Esophagus muscularis mucosa (tissue), 4 donors: ENCODE measurements around the gene SCNN1B. TPM values are rescaled to one million over a fixed set of nuclear protein-coding genes. Genes with fewer than 3 reads are reported as not detected.
A peak's percentile ranks its signal among the peaks of the same experiment; 100 is the strongest.
"Not testable (repeated sequence)": the region's sequence is repeated elsewhere in the genome, so short reads cannot be mapped to it uniquely, and the experiment has no call there.

Experiments
- DNase-seq: peaks from one replicate; pipeline ENCODE4 v3.0.0-alpha.2; 2017; ENCODE audit errors: extremely low spot score
- H3K27ac ChIP-seq, 4 donors: fragments of 200-600 bp; sonication (generic); replicated peaks in 1 of 4; 1 replicate in 3 of 4; 2 replicates in 1 of 4; pipeline ENCODE4 v1.5.1; 2016 to 2019; ENCODE audit warnings: mild to moderate bottlenecking in 1 of 4
- H3K27me3 ChIP-seq, 4 donors: fragments of 200-600 bp; sonication (generic); one replicate each; pipeline versions ENCODE4 v1.5.1 to v1.6.0; 2016 to 2019
- H3K36me3 ChIP-seq, 4 donors: fragments of 200-600 bp; sonication (generic); one replicate each; pipeline ENCODE4 v1.5.1; 2016 to 2019
- H3K4me1 ChIP-seq, 4 donors: fragments of 200-600 bp; sonication (generic); one replicate each; pipeline ENCODE4 v1.5.1; 2016 to 2019
- H3K4me3 ChIP-seq, 4 donors: fragments of 200-600 bp; sonication (generic); 1 replicate in 2 of 4; 2 replicates in 2 of 4; pipeline ENCODE4 v1.5.1; 2016 to 2019; ENCODE audit warnings: mild to moderate bottlenecking in 4 of 4, moderate library complexity in 1 of 4
- H3K9me3 ChIP-seq, 4 donors: fragments of 200-600 bp; sonication (generic); 1 replicate in 3 of 4; 2 replicates in 1 of 4; pipeline ENCODE4 v1.5.1; 2016 to 2019
- EP300 ChIP-seq: sonication (generic); formaldehyde crosslinking; IDR thresholded peaks from one replicate; pipeline ENCODE4 v1.6.1; 2017; ENCODE audit warnings: antibody characterized with exemption
- POLR2A ChIP-seq: fragments of 450-650 bp; IDR thresholded peaks from one replicate; pipeline ENCODE4 v1.6.1; 2017; ENCODE audit warnings: antibody characterized with exemption, moderate library complexity, mild to moderate bottlenecking, low read depth
- POLR2AphosphoS5 ChIP-seq, 2 donors: sonication (generic); formaldehyde crosslinking; IDR thresholded peaks; one replicate each; pipeline ENCODE4 v1.6.1; 2017; ENCODE audit warnings: antibody characterized with exemption in 2 of 2
- WGBS: methylation state at CpG from one replicate; pipeline ENCODE4 v1.1.5; 2018; 5-methylcytosine and 5-hydroxymethylcytosine counted together
- intact Hi-C: fragments of 100-400 bp; cut with DNase I; formaldehyde crosslinking; loops from one replicate; pipeline ENCODE4 v1.15.1; 2023
- total RNA-seq, 4 donors: library from RNA; depleted of rRNA; stranded (reverse); fragments of >200 nt; gene quantifications; one replicate each; pipeline versions ENCODE4 v1.1.0 to v1.2.1, GENCODE V29; 2016
- TF ChIP-seq, protein P1 (sequence below), 3 experiments: fragments of 200-600 bp in 2 of 3; fragments of 450-650 bp in 1 of 3; sonication (generic) in 2 of 3; IDR thresholded peaks; one replicate each; pipeline ENCODE4 v1.5.1; 2017 to 2019; ENCODE audit warnings: antibody characterized with exemption in 3 of 3, mild to moderate bottlenecking in 2 of 3, moderate library complexity in 1 of 3

Gene SCNN1B
- total RNA-seq, 4 donors from 2014 or later, result 1.2 to 4.2 (median 4.0) TPM

- H3K27ac ChIP-seq, result no peak overlapping the region
- no peak for DNase-seq
- intact Hi-C loops, result no loop called here
- WGBS, result 70% methylated on average over 8 of the region's 8 CpGs
- peaks cover 3 to 15% (median 11%) of the 10 kb centered on the region in 4 donors for H3K4me1 ChIP-seq
- TF ChIP-seq, protein P1, sequence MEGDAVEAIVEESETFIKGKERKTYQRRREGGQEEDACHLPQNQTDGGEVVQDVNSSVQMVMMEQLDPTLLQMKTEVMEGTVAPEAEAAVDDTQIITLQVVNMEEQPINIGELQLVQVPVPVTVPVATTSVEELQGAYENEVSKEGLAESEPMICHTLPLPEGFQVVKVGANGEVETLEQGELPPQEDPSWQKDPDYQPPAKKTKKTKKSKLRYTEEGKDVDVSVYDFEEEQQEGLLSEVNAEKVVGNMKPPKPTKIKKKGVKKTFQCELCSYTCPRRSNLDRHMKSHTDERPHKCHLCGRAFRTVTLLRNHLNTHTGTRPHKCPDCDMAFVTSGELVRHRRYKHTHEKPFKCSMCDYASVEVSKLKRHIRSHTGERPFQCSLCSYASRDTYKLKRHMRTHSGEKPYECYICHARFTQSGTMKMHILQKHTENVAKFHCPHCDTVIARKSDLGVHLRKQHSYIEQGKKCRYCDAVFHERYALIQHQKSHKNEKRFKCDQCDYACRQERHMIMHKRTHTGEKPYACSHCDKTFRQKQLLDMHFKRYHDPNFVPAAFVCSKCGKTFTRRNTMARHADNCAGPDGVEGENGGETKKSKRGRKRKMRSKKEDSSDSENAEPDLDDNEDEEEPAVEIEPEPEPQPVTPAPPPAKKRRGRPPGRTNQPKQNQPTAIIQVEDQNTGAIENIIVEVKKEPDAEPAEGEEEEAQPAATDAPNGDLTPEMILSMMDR (IDR thresholded peaks at IDR 0.05), result no peak
- TF ChIP-seq EP300 (no peak), POLR2AphosphoS5 (IDR thresholded peaks at IDR 0.05) (no peak), POLR2A (no peak)
- H3K36me3 ChIP-seq, result no peaks in the 10 kb centered on the region
- H3K4me3 ChIP-seq, result no peak overlapping the region
- peaks cover 0 to 5% (median 0%) of the 10 kb centered on the region in 4 donors for H3K27me3 ChIP-seq
- H3K9me3 ChIP-seq, result no peaks in the 10 kb centered on the region
Observed at GRCh38 chr16:23359092-23359760, 57.1 kb downstream of the SCNN1B start.

DNA sequence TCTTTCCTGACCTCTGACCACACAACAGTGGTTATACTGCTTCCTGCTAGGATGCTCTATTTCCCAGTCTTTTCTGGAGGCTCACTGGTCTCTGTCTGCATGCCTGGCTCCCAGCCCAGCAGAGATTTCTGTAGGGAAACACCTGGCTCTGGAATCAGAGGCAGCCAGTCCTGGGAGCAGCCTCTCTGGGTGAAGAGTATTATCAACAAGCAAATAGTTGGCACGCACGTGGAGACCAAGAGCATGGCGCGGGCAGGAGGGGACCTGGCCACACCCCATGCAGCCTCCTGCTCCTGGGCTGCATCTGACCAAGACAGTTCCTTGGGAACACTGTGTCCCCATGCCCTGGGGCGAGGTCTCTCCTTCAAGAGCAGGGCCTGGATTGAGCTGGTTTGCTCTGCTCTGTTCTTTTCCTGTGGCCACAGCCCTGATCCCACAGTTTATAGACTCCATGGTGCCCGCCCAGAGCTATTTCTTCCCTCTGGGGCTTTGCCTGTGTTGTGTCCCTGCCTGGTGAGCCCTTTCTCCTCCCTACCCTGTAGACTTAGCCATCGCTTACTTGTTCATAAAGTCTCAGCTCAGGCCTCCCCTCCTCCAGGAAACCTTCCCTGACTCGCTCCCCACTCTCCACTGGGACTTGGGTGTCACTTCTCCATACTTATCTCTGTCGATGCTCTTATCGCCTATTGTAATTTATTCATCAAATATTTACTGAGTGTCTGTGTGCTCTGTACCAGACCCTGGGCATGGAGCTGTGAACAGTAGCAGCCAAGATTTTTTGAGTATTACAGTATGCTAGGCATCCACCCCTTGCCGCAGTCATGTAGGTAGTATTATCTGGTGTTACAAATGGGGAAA is 60.6 kb downstream of the SCNN1B start:
- intact Hi-C loops, result no loop called here
- WGBS, result 57% methylated on average over 10 of the region's 11 CpGs
- TF ChIP-seq POLR2AphosphoS5 (IDR thresholded peaks at IDR 0.05) (peak; percentile 44 to 65), POLR2A (no peak)
- no peaks in the 10 kb centered on the region for H3K9me3 ChIP-seq
- no peak for DNase-seq
- H3K4me1 ChIP-seq, result peaks cover 6 to 15% (median 11%) of the 10 kb centered on the region in 4 donors
- H3K27ac ChIP-seq, result peak overlapping the region; percentile 19 to 42 (median 26)
- H3K27me3 ChIP-seq, result peaks cover 0 to 4% (median 0%) of the 10 kb centered on the region in 4 donors
- no peaks in the 10 kb centered on the region for H3K36me3 ChIP-seq
- no peak overlapping the region for H3K4me3 ChIP-seq

- H3K27ac ChIP-seq, result no peak overlapping the region
- peaks cover 0 to 9% (median 0%) of the 10 kb centered on the region in 4 donors for H3K27me3 ChIP-seq
- no peak for TF ChIP-seq POLR2AphosphoS5 (IDR thresholded peaks at IDR 0.05)
- TF ChIP-seq POLR2A, result no peak
- TF ChIP-seq, protein P1 (IDR thresholded peaks at IDR 0.05), result no peak
- no peak for TF ChIP-seq EP300
- H3K9me3 ChIP-seq, result no peaks in the 10 kb centered on the region
- WGBS, result 45% methylated on average over 5 of the region's 5 CpGs
- peaks cover 6 to 15% (median 11%) of the 10 kb centered on the region in 4 donors for H3K4me1 ChIP-seq
- DNase-seq, result no peak
- H3K36me3 ChIP-seq, result no peaks in the 10 kb centered on the region
- no peak overlapping the region for H3K4me3 ChIP-seq
- intact Hi-C loops, result no loop called here
Observed at GRCh38 chr16:23365602-23366240, 63.6 kb downstream of the SCNN1B start.

GRCh38 chr16:23366341-23366740 is 64.2 kb downstream of the SCNN1B start:
- whole genome bisulfite sequencing, result 87% methylated on average over 7 of the region's 7 CpGs

DNA sequence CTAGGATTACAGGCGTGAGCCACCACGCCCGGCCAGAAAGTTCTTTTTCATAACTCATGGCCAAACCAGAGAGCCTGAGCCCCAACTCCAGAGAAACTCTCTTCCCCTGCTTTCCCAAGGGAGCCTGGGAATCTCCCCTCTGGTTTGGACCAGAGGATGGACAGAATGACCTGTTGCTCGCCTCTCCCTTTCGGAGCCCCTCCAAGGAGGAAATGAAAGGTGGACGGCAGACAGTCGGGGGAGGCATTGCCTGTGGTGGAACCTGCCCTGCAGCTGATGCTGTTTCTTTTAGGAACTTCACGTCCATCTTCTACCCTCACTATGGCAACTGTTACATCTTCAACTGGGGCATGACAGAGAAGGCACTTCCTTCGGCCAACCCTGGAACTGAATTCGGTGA is 65.5 kb downstream of the SCNN1B start:
- no peak for TF ChIP-seq POLR2A
- no peak for DNase-seq
- Histone ChIP-seq H3K36me3 (no peaks in the 10 kb centered on the region), H3K9me3 (no peaks in the 10 kb centered on the region), H3K27ac (no peak overlapping the region), H3K4me1 (peaks cover 4 to 7% (median 5%) of the 10 kb centered on the region in 4 donors), H3K4me3 (no peak overlapping the region), H3K27me3 (peaks cover 0 to 20% (median 0%) of the 10 kb centered on the region in 4 donors)
- intact Hi-C loops, result no loop called here
- 77% methylated on average over 6 of the region's 10 CpGs for WGBS

More at GRCh38 chr16:23366341-23366740, 64.2 kb downstream of the SCNN1B start:
- Histone ChIP-seq H3K4me1 (peaks cover 6 to 15% (median 11%) of the 10 kb centered on the region in 4 donors), H3K27me3 (peaks cover 0 to 15% (median 0%) of the 10 kb centered on the region in 4 donors)
- H3K27ac ChIP-seq, intact Hi-C loops, H3K4me3 ChIP-seq, DNase-seq, H3K36me3 ChIP-seq, H3K9me3 ChIP-seq: not testable (repeated sequence)

DNA sequence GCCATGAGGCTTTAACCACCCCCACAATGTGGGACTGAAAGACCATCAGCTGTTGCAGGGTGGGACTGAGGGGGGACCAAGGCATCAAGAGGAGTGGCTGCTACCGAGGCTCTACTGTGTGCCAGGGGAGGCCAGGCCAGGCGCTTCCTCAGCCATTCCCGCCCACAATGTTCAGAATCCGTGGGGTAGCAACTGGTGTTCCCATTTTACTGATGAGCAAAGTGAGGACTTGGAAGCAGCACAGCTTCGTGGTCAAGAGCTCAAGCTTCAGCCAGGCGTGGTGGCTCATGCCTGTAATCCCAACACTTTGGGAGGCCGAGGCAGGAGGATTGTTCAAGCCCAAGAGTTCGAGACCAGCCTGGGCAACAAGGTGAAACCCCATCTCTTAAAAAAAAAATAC is 65.9 kb downstream of the SCNN1B start:
- no peaks in the 10 kb centered on the region for H3K9me3 ChIP-seq
- peaks cover 0 to 3% (median 1%) of the 10 kb centered on the region in 4 donors for H3K4me1 ChIP-seq
- TF ChIP-seq POLR2AphosphoS5 (IDR thresholded peaks at IDR 0.05) (no peak), POLR2A (no peak), EP300 (no peak)
- TF ChIP-seq, protein P1 (IDR thresholded peaks at IDR 0.05), result no peak
- WGBS, result 95% methylated on average over 8 of the region's 8 CpGs
- no peaks in the 10 kb centered on the region for H3K36me3 ChIP-seq
- no peak for DNase-seq
- H3K4me3 ChIP-seq, result no peak overlapping the region
- intact Hi-C loops, result no loop called here
- peaks cover 0 to 20% (median 0%) of the 10 kb centered on the region in 4 donors for H3K27me3 ChIP-seq
- no peak overlapping the region for H3K27ac ChIP-seq
